Measurements from ENCODE around the gene NHLRC4.

The NHLRC4 gene

DNA sequence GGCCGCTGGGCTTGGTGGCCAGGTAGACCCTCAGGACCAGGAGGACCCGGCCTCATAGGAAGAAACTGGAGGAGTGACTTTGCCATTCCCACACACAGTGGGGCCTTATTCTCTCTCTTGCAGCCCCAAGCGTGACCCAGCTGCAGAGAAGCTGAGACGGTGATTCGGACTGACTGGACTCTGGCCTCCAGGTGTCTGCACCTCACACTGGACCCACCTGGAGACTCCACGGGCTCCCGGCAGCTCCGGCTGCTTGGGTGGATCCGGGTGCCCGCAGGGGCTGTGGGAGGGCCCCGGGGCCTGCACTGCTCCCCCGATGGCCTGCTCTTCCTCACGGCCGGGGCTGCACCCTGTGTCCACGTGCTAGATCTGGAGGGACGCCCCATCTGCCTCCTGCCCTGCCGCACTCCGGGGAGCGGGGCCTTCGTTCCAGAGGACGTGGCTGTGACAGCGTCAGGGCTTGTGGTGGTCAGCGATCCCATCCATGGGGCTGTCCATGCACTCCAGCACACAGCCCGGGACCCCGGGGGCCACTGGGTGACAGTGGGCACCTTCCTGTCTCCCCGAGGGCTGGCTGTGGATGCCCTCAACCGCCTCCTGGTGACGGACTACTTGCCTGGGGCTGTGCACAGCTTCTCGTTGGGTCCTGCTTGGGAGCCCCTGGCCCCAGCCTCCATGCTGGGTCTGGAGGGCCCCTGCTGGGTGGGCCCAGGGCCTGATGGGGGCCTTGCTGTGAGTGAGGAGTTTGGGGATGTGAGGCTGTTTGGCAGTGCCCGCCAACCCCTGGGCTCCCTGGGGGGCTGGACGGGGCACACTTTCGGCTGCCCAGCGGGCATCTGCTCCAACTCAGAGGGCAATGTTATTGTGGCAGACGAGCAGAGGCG is 810 bp downstream of the NHLRC4 start:
- H3K4me3 Mint-ChIP-seq: peak overlapping the region; percentile 76
- peaks cover 4% of the 10 kb centered on the region for H3K27me3 Mint-ChIP-seq
- H3K36me3 Mint-ChIP-seq: no peaks in the 10 kb centered on the region
- no peaks in the 10 kb centered on the region for H3K9me3 Mint-ChIP-seq
- H3K4me1 Mint-ChIP-seq: peaks cover 41% of the 10 kb centered on the region
- H3K27ac Mint-ChIP-seq: peak overlapping the region; percentile 92
- no peak for ATAC-seq

DNA sequence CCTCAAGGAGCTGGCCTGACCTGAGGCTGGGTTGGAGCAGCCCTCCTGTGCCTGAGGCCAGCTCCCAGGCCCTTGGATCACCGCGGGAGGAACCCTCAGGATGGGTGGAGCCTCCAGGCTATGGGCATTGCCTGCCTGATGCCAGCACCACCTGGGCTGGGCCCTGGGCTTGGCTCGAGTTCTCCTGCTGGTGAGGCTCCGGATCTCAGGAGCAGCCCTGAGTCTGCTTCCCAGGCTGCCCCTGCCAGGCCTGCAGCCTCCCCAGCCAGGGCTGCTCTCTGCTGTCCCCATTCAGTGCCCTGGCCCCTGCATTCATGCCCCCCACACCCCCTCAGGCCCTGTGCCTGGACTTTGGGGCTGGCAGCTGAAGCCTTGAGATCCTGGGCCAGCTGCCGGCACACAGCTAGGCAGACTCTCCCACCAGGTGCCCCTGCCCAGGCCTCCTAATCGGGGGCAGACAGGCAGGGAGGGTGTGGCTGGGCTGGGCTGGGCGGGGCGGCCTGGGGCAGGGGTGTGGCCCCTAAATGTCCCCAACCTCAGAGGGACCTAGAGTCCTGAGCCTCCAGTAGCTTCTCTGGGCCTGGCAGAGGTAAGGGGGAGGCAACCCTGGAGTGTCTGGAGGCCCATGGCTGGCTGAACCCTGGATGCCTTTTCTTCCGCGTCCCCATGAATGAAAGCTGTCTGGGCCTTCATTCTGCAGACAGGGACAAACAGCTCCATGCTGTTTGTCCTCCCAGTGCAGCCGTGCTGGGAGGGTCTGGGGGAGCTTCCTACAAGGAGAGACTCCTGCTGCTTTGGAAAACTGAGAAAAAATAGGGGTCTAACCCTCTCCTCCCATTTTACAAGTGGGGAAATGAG is 1.8 kb downstream of the NHLRC4 start:
- Mint-ChIP-seq H3K4me1 (peaks cover 41% of the 10 kb centered on the region), H3K27me3 (no peaks in the 10 kb centered on the region), H3K27ac (peak overlapping the region; percentile 85), H3K36me3 (no peaks in the 10 kb centered on the region), H3K4me3 (peak overlapping the region; percentile 87), H3K9me3 (no peaks in the 10 kb centered on the region)
- no peak for ATAC-seq

DNA sequence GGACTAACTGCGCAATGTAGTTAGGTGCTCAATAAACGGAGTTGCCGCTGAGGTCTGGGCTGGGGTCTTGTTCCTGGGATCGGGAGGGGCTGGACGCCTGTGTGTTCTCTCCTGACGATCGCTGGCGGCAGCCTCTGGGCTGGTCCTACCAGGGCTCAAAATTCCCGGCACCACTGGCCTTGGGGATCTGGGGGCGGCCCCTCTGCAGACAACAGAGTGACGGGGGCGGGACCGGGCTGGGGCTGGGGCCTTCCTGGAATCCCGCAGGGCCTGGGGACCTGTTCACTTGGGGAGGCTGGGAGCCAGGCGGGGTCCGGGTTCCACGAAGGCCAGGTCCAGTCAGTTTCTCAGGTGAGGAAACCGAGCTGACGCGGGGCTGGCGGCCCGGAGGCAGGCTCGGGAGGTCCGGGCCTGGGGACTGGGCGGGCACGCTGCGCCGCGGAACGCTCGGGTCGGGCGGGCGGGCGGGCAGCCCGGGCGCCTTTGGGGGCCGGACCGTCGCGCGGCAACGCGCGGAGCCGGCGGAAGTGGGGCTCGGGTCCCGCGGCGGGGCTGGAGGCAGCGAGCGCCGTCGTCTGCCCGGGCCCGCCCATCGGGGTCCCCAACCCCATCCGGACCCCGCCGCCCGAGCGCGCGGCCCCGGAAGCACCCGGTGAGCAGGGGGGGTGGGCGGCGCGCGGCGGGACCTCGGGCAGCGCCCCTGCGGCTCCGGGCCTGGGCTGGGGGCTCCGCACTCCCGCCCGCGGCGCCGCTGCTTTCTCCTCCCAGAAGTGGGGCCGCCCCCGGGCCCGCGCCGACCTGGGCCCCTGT is 2.8 kb downstream of the NHLRC4 start, which contains the start of gene PIGQ:
PIGQ (plus strand) TSS at position 524 of the 810 bp plus-strand sequence. CDS start 4,107 bp downstream, outside the sequence.
- no peaks in the 10 kb centered on the region for H3K36me3 Mint-ChIP-seq

DNA sequence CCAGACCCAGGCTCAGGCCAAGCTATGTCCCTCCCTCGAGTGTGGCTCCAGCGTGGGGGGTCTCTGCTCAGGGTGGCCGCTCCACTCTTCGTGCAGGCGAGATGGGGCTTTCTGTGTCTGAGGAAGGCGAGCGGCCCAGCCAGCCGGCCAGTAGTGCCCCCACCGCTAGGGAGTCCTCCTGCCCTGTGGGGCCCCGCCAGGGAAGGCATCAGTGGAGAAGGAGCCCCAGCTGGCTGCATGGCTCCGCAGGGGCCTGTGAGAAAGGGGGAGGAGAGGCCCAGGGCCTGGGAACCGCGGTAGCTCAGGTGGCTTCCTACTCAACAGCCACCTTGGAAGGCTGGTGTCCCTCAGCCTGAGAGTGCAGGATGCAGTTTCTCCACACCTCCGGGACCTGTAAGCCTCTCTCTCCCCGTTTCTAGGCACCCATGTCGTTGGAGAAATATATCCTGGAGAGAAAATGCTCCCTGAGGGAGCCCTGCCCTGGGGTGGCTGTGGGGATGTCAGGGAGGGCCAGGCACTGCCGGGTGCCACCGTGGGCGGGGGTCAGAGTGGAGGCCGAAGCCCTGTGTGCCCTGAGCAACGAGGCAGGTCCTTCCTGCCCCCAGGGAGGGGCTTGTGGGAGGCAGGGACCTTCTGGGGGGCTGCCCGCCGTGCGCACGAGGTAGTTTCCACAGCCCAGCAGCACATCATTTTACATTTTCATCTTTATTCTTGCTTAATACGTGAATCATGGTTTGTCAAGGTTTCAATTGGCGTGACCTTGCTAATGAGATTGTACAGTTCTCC is 6.3 kb downstream of the NHLRC4 start:
- Mint-ChIP-seq H3K27me3 (no peaks in the 10 kb centered on the region), H3K4me3 (no peak overlapping the region)

More for the DNA sequence above, 2.8 kb downstream of the NHLRC4 start, which contains the start of gene PIGQ:
- Mint-ChIP-seq H3K27me3 (no peaks in the 10 kb centered on the region), H3K4me3 (peak within 1 kb of the TSS; percentile 87), H3K4me1 (peaks cover 41% of the 10 kb centered on the region), H3K9me3 (no peaks in the 10 kb centered on the region), H3K27ac (peak within 1 kb of the TSS; percentile 85)
- peak; percentile 77 for ATAC-seq

DNA sequence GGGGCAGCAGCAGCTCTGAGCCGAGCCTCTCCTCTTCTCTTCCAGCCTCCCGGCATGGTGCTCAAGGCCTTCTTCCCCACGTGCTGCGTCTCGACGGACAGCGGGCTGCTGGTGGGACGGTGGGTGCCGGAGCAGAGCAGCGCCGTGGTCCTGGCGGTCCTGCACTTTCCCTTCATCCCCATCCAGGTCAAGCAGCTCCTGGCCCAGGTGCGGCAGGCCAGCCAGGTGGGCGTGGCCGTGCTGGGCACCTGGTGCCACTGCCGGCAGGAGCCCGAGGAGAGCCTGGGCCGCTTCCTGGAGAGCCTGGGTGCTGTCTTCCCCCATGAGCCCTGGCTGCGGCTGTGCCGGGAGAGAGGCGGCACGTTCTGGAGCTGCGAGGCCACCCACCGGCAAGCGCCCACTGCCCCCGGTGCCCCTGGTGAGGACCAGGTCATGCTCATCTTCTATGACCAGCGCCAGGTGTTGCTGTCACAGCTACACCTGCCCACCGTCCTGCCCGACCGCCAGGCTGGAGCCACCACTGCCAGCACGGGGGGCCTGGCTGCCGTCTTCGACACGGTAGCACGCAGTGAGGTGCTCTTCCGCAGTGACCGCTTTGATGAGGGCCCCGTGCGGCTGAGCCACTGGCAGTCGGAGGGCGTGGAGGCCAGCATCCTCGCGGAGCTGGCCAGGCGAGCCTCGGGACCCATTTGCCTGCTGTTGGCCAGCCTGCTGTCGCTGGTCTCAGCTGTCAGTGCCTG is 7.4 kb downstream of the NHLRC4 start:
- Mint-ChIP-seq H3K27ac (no peak overlapping the region), H3K4me1 (peaks cover 35% of the 10 kb centered on the region), H3K4me3 (no peak overlapping the region), H3K27me3 (no peaks in the 10 kb centered on the region), H3K9me3 (no peaks in the 10 kb centered on the region), H3K36me3 (peaks cover 7% of the 10 kb centered on the region)
- no peak for ATAC-seq

More for the DNA sequence above, 6.3 kb downstream of the NHLRC4 start:
- Mint-ChIP-seq H3K27ac (no peak overlapping the region), H3K36me3 (peaks cover 7% of the 10 kb centered on the region), H3K9me3 (no peaks in the 10 kb centered on the region), H3K4me1 (peaks cover 36% of the 10 kb centered on the region)
- ATAC-seq: no peak

DNA sequence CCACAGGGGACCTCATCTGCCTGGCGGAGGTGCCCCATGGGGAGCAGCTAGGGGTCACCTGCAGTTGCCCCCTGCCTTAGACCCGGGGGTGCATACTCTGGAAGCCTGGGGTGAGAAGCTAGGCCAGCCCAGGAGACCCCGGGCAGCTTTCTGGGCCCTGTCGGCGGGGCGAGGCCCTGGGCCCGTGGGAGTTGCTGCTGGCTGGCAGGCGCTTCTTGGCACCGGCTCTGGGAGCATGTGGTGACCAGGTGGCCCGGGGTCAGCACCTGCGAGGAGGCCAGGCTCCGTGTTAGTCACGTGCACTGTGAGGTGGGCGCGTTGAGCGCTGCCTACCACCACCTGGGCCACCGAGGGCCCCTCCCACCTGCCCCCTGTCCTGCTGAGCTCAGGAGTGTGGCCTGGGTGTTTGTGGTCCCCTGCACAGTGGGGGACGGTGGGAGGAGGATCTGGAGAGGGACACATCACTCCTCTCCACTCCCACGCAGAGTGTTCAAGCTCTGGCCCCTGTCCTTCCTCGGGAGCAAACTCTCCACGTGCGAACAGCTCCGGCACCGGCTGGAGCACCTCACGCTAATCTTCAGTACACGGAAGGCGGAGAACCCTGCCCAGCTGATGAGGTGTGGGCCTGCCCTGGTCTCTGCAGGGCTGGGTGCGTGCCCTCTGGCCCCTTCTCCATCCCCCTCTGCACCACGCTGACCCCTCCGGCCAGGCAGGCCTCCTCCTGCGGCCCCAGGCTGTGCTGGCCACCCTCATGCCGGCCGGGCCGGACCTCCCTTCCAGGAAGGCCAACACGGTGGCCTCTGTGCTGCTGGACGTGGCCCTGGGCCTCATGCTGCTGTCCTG is 8.8 kb downstream of the NHLRC4 start:
- H3K4me1 Mint-ChIP-seq: peaks cover 28% of the 10 kb centered on the region
- ATAC-seq: no peak
- no peak overlapping the region for H3K4me3 Mint-ChIP-seq
- H3K9me3 Mint-ChIP-seq: no peaks in the 10 kb centered on the region
- peaks cover 7% of the 10 kb centered on the region for H3K36me3 Mint-ChIP-seq
- H3K27ac Mint-ChIP-seq: no peak overlapping the region
- no peaks in the 10 kb centered on the region for H3K27me3 Mint-ChIP-seq

DNA sequence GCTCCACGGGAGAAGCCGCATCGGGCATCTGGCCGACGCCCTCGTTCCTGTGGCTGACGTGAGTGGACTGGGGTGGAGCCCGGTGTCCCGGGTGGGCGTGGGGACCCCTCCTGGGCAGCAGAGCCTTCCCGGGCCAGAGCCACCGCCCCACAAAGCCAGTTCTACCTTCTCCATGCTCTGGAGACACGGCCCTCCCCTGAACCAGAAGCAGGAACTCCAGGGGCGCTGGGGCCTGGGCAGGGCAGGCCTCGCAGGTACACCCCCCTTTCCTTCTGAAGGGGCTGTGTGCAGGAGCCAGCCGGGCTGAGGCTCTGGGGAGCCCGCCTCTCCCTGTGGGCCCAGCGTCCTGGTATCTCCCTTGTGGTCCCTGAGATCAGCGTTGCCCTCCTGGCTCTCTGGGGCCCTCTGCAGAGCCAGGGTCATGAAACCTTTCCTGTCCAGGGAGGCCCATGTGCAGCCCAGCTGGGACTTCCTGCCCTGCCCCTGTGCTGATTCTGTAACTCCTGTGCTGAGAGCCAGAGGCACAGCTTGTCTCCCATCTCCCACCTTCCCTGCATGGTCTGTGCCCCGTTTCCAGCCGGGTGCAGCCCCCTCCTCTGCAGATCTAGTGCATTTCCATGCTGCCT is 9.5 kb downstream of the NHLRC4 start:
- no peak overlapping the region for H3K27ac Mint-ChIP-seq
- no peaks in the 10 kb centered on the region for H3K9me3 Mint-ChIP-seq
- H3K27me3 Mint-ChIP-seq: no peaks in the 10 kb centered on the region
- no peak for ATAC-seq
- no peak overlapping the region for H3K4me3 Mint-ChIP-seq
- H3K36me3 Mint-ChIP-seq: peaks cover 7% of the 10 kb centered on the region
- peaks cover 21% of the 10 kb centered on the region for H3K4me1 Mint-ChIP-seq

DNA sequence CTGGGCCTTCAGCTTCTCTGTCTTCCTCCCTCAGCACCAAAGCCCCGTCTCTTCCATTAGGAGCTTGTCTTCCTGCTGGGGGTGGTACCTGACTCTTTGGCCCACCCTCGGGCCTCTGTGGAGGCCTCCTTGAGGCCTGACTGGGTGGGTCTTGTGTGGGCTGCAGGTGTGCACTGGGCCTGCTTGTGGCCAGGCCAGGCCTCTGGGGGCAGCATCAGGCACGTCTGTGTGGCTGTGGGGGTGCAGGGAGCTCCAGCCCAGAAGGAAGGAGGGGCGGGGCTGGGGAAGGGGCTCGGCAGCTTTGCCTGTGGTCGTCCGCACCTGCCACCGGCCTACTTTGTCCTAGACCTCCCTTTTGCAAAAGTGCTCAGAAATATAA is 10.0 kb downstream of the NHLRC4 start:
- peaks cover 16% of the 10 kb centered on the region for H3K4me1 Mint-ChIP-seq
- no peak overlapping the region for H3K27ac Mint-ChIP-seq
- peaks cover 7% of the 10 kb centered on the region for H3K36me3 Mint-ChIP-seq
- H3K4me3 Mint-ChIP-seq: no peak overlapping the region
- no peak for ATAC-seq
- H3K27me3 Mint-ChIP-seq: no peaks in the 10 kb centered on the region
- no peaks in the 10 kb centered on the region for H3K9me3 Mint-ChIP-seq

DNA sequence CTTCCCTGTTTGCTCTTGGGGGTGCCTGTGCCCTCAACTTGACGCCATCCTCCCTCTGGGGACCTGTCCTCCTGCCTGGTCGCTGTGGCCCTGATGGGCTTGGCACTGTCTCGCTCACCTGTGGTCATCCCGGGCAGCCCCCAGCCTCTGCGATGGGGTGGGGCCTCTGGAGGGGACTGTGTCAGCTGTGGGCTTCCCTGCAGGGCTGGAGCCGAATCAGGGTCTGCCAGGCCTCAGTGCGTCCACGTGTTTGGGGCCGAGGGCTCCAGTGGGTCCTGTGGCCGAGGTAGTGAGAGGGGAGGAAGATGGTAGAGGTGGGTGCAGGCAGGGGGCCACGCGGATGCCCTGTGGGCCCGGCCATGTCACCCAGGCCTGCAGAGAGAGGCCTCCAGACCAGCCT is 11.0 kb downstream of the NHLRC4 start:
- H3K4me1 Mint-ChIP-seq: peaks cover 12% of the 10 kb centered on the region
- H3K4me3 Mint-ChIP-seq: no peak overlapping the region
- peaks cover 7% of the 10 kb centered on the region for H3K36me3 Mint-ChIP-seq
- ATAC-seq: no peak
- no peak overlapping the region for H3K27ac Mint-ChIP-seq
- H3K27me3 Mint-ChIP-seq: no peaks in the 10 kb centered on the region
- H3K9me3 Mint-ChIP-seq: no peaks in the 10 kb centered on the region

DNA sequence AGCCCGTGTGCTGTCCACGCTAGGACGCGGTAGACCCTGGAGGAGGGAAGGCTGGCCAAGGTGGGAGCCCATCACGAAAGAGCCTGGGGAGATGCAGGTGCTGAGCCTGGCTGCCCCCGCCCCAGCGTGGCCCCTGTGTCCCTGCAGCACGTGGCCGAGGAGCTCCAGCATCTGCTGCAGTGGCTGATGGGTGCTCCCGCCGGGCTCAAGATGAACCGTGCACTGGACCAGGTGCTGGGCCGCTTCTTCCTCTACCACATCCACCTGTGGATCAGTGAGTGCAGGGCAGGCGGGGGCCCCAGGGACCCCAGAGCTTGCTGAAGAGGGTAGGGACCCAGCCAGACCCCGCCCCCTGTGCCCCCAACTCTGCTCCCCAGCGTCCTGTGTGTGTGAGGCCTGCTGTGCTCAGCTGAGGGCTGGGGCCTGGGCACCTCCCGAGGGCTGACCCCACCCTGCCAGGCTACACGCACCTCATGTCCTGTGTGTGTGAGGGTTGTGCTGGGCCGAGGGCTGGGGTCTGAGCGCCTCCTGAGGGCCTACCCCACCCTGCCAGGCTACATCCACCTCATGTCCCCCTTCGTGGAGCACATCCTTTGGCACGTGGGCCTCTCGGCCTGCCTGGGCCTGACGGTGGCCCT is 11.5 kb downstream of the NHLRC4 start:
- Mint-ChIP-seq H3K9me3 (no peaks in the 10 kb centered on the region), H3K36me3 (peaks cover 7% of the 10 kb centered on the region), H3K4me3 (no peak overlapping the region), H3K27me3 (no peaks in the 10 kb centered on the region), H3K4me1 (peaks cover 12% of the 10 kb centered on the region), H3K27ac (no peak overlapping the region)
- no peak for ATAC-seq

DNA sequence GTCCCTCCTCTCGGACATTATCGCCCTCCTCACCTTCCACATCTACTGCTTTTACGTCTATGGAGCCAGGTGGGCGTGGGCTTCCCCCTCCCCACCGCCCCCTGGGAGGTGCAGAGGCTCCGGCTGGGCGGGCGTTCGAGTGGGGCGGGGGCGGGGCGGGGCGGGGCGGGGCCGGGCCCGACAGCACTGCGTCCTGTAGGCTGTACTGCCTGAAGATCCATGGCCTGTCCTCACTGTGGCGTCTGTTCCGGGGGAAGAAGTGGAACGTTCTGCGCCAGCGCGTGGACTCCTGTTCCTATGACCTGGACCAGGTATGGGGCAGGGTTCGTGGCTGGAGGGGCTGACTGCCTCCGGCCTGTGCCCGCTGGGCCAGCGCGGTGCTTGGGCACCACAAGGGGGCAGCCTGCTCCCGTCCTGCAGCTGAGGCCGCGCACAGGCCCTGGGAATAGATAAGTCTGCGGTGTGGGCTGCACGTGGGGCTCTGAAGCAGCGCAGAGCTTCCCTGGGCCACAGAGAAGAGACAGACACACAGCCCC is 12.1 kb downstream of the NHLRC4 start:
- Mint-ChIP-seq H3K9me3 (no peaks in the 10 kb centered on the region), H3K4me1 (peaks cover 12% of the 10 kb centered on the region), H3K27ac (no peak overlapping the region), H3K4me3 (peak overlapping the region; percentile 18), H3K36me3 (peaks cover 7% of the 10 kb centered on the region), H3K27me3 (no peaks in the 10 kb centered on the region)
- peak; percentile 86 for ATAC-seq

All from stimulated activated memory B cell treated with anti-CD40 and anti-IgM and Interleukin-4, amounts not matched to agents 10 μg/mL and 1 μg/mL and 100 μg/mL, for 72 hours (primary cell).